ENCODE data around the gene LMF1.
A peak's percentile ranks its signal among the peaks of the same experiment; 100 is the strongest.

LMF1 gene

DNA sequence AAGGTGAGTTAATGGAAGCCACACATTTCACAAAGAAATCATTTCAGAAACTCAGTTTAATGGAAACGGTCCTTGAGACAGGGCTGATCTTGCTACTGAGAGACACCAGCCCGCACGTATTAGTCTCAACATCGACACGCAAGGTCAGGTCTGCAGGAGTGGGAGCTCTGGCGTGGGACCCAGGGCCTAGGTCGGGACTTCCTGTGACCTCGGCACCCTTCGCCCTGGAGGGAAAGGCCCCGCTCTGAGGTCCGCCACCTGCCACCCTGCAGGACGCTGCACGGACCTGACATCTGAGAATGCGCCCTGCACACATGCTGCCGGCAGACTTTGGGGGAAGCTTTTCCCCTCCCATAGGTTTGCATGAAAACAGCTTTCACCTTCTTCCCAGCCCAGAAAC lies 59.7 kb downstream of the LMF1 start:
- no peak for DNase-seq

DNA sequence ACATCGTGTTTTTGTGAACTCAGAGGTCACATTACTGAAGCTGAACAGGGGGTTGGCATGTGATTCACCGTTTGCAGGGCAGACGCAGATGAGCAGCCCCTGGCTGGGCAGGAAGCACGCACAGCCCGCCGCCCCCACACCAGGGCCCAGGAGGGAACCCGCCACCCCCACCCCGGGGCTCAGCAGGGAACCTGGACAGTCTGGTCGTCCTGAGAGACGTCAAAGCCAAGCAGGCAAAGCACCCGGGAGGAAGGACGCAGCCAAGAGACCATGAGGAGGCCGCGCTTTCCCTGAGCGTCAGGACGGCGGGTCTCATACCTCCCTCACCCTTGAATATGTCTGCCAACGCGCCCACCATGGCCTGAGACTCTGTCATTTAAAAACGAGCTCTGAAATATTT lies 60.6 kb downstream of the LMF1 start:
- no peak for DNase-seq

DNA sequence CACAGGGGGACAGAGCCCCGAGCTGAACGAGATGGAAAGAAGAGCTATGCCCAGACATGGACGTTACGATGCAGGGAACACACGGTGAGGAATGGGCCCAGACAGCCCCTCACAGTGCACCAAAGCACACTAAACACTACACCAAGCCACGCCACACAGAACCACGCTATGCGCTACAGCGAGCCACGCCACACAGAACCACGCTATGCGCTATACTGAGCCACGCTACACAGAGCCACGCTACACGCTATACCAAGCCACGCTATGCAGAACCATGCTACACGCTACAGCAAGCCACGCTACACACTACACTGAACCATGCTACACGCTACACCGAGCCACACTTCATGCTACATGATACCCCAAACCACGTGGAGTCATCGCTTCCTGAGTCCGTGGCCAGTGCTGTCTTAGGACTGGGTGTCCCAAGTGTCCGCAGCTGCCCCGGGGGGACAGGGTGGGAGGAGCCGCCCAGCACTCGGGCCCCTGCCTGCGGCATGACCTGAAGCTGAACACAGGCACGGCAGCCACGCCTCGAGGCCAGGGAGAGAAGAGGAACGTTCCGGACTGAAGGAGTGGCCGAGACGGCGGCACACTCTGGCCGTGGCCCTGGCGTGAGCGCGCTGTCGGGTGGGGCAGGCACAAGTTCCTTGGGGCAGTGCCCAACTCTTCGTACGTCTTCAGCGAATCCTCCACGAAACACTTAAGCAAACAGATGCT lies 61.3 kb downstream of the LMF1 start:
- no peak for DNase-seq

DNA sequence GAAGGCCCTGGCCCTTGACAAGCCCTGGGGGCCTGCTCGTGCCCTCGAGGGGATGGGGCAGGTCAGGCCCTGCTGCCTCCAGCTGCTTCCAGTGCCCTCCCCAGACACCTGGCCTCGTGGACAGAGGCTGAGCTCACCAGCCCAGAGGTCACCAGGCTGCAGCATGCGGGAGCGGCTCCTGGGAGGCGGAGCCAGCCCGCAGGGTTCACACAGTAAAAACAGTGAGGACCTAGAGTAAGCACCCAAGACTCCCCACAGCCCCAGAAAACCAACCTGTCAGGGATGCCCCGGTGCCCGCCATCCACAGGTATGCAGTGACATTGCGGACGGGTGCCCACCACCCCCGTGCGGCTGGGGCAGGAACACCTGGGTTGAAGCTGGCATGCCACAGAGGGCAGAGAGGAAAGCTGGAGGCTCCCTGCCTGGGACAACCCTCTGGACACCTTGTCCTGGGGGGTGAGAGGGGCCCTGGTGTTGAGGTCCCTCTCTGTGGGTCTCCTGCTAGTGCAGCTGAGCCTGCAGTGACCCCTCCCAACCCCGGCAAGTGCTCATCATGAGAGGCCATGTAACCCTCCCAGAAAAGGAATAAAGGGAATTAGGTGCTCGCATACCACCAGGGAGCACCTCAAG lies 62.1 kb downstream of the LMF1 start:
- peak in 2 of 3 experiments; percentile 38 to 63 for DNase-seq

DNA sequence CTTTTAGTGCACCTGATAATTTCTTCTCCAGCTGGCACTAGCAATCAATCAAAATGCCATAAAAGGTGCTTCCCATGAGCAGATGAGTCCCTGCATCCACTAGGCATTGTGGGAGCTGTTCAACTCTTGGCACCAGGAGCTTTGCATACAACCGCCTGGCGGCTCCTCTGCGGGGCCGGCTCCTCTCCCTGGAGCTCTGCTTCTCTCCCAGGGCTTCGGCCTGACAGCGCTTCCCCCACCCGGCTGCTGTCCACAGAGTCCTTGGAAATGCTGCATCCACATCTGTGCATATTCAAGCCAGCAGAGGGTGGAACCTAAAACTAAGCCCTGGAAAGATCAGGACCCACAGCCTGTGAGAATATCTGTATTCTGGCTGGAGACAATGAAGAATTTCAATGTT lies 62.9 kb downstream of the LMF1 start:
- peak in 2 of 3 experiments; percentile 90 to 99 for DNase-seq

DNA sequence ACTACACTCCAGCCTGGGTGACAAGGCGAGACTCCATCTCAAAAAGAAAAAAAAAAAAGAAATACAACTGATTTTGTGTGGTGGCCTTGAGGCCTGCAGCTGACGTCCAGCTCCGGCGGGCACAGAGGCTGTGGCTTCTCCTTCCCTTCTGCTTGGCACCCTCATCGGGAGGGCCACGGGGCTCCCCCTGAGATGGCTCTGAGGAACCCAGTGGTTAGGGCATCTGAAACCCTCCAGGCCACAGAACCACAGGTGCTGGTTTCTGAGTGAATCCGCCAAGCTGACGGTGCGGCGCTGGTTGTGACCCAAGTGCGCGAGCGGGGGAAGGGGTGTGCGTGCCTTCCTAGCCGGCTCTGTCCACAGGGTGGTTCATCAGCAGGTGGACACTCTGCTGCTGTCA lies 63.4 kb downstream of the LMF1 start:
- no peak for DNase-seq

DNA sequence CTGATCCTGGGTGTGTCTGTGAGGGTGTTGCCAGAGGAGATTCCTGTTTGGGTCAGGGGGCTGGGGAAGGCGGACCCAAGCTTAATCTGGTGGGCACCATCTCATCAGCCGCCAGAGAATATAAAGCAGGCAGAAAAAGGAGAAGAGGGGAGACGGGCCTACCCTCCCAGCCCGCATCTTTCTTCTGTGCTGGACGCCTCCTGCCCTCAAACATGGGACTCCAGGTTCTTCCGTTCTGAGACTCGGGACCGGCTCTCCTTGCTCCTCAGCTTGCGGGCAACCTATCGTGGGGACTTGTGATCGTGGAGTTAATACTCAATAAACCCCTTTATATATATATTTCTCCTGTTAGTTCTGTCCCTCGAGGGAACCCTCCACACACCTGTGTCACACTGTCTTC lies 64.5 kb downstream of the LMF1 start:
- no peak for DNase-seq

DNA sequence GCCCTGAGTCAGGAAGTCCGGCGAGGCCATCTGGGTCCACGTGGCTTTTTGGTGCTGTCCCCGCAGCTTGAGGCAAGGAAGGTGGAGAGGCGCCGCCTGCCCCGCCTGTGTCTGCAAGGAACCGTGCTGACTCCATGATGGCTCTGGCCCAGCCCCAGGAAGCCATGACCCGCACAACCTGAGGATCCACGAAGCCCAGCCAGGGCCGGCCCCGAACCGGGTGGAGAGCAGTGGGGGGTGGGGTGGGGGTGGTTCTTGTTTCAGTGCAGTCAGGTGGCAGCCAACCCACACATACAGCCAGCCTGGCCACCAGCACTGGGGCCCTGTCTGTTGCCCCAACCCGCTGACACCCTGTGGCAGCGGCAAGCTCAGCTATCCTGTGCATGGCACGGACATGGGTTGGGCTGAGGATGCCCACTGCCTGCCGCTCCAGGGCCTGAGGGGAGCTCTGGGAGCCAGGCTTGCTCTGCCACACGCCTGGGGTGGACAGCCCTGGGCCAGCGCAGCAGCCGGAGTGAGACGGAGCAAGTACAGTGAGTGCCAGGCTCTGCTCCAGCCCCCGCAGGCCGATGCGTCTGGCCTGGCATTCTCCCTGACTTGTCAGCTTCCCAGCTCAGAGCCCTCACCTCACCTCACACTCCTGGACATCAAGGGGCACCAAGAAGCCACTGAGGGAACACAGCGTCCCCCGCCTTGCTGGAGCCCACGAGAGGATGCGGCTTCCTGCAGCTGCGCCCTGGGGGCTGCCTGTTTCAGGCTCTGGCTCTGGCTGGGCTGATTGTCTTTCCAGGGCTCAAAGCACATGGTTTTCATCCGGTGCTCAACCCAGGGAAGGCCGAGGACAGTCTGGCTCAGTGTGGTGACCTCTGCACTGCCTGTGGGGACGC lies 68.8 kb downstream of the LMF1 start:
- DNase-seq = no peak

DNA sequence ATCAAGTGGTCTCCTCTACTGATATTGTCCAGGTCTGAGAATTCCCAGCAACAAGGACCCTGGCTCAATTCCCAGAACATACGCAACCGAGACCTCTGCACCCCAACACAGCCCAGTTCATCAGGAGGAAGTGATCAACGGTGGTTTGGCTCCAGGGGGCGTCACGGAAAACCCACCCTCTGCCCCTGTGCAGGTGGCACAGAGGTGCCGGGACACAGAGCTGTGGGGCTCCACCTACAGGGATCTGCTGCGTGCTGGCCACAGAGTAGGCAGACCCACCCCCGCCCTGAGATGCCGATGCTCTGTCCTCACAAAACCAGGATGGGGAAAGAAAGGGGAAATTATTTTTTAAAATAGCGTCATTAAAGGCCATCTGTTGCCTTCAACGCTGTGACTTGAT lies 69.6 kb downstream of the LMF1 start:
- no peak for DNase-seq

DNA sequence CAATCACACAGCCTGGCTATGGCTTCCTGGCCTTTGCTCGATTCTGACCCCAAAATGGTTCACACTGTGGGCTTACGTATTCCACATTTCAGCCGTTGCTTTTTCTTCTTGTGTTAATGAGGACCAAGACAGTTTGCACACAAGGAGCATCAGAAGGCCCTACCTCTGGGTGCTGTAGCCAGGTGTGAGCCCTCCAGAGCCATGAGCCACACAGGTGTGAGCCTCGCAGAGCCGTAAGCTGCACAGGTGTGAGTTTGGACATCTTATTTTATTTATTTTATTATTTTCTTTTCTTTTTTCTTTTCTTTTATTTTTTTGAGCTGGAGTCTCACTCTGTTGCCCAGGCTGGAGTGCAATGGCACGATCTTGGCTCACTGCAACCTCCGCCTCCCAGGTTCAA lies 70.6 kb downstream of the LMF1 start:
- no peak for DNase-seq

DNA sequence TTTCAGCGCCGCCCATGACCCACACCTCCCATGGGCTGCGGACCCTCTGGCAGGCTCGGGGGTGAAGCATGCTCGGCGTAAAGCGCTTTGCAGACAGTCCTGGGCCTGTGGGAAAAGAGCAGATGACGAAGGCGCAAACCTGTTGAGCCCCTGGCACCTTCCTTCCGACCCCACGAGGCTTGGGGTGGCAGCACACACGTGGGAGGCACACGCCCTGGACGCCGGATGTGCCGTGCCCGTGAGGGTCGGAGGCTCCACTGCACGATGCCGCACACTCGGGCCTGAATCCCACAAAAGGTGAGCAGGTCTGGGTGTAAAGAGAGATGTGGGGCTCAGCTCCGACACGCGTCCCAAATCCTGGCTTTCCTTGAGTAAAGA lies 71.1 kb downstream of the LMF1 start:
- no peak for DNase-seq

DNA sequence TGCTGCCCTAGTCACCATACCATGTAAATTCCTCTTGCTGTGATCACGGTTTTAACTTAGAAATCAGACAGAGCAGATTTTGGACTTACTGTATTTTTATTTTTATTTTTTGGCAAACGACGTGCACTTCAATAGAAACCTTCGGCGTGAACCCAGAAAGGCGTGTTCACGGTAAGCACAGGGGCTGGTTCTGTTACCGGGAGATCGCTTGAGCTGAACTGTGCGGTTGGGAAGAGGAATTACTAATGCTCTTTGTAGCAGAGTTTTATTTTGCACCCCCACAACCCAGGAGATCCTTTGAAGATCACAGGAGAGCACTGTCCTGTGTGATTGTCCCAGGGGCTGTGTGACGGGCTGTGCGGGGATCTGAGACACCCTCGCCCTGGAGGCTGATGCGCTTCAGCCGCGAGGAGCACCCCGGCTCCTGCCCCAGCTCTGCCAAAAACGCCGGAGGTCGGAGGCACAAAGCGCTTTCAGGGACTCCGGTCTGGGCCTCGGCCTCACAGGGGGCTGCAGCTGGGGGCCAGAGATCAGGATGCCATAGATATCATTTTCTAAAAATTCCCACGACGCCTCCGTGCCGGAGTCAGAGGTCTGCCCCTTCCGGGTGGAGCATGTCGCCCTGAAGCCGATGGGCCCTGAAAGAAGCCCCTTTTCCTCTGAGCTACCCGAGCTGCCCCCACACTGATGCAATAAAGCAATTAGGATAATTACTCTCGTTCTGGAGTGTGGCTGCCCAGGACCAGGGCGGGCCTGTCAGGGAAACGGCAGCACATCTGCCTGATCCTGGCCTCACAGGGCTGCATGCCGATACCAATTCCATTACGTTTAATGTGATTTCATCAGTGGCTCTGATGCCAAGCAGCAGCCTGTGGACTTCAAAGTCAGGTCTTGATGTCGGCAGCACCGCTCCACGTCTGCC lies 71.8 kb downstream of the LMF1 start:
- DNase-seq = no peak

DNA sequence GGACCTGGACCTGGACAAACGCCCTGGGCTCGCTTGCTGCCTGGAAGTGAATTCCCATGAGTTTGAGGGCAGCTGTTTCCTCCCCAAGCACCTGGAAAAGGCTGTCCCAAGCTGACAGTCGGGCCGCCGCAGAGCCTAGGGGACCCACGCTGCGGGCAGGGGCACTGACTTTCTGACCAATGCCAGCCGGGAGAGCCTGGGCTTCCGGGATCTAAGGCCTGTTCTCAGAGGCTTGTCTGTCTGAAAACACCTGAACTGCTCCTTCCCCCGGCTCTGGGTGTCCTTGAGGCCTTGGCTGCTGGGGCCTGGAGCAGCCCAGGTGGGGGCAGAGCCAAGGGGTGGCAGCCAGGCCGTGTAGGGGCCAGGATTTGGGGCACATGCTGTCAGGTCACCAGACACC lies 72.6 kb downstream of the LMF1 start:
- no peak for DNase-seq

DNA sequence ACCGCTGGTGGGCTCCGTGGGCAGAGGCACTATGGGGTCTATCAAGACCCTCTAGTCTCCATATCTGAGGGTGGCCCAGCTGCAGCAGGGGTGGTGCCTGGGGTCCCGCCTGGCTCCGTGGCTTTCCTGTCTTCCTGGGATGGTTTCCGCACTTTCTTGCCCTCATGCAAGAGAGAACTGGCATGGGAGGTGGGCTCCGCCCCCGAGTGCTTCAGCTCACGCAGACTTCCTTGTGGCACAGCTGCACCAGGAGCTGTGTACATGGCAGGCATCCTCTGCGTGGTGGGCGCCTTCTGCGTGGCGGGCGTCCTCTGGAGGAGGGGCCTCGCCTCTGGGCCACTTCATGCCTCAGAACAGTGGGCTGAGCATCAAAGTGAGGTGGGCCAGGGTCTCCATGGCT lies 73.1 kb downstream of the LMF1 start:
- no peak for DNase-seq

DNA sequence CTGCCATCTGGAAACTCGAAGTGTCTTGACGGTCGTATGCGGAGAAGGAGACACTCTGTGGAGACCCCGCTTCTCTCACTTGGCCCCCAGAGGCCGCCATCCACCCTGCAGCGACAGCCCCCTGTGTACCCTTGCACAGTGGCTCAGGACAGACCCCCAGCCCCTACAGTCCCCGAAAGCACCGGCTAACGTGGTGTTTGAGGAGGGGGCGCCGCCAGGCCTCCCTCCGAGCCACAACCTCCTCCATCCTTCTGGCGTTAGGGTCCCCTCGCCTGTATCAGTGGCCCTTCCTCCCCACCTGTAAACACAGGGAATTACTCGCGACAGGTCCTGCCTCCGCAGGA lies 73.6 kb downstream of the LMF1 start:
- DNase-seq = no peak

DNA sequence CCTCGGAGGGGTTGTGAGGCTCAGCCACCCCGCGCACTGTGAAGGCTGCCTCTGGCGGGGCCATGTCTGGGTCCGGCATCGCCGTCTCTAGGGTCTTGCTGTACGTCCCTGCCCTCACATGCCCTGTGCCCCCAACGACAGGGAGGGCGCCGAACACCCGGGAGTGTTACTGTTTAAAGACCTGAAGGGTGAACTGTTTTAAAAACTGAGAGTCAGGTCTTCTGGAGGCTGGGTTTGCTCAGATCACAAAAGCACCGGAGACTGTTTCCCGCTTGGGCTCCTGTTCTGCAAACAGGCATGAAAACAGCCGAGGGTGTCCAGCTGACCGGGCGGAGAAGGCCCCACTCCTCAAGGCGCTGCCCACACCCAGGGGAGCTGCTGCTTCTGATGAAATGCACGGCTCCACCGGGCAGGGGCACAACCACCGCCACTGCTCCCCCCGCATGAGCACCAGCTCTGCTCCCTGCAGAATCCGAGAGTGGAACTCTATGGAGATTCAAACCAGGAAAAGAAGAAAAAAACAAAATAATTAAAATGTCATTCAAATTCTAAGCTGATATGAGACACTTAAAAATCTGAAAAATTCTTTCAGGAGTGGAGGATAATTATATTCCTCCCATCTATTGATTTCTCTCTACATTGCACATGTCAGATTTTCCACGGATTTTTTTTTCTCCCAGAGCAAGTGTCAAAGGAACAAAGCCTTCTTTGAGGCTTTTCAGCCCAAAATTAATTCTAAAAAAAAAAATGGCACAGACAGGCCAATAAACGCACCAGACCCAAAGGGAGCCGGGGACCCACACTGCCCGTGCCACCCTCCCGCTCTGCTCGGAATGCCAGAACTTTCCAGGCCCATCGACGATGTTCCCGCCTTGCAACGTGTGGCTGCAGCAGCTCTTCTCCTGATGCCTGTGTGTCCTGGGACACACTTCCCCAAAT lies 74.3 kb downstream of the LMF1 start:
- DNase-seq = no peak

DNA sequence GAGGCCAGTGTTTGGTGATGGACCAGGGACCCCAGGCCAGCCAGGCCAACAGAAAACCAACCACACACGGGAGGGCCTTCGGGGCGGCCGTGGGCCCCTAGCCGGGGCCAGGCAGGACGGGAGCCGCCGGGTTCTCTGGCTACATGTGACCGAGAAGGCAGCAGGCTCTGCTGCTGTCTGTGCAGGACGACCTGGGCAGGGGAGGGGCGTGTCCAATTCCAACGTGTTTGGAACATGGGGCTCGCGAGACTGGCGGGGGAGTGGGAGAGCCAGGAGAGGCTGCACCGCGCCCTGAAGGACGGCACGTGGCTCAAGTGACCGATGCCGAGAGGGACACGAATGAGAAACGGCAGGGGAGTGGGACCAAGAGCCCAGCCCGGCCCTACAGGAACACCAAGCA lies 75.4 kb downstream of the LMF1 start:
- DNase-seq = no peak

DNA sequence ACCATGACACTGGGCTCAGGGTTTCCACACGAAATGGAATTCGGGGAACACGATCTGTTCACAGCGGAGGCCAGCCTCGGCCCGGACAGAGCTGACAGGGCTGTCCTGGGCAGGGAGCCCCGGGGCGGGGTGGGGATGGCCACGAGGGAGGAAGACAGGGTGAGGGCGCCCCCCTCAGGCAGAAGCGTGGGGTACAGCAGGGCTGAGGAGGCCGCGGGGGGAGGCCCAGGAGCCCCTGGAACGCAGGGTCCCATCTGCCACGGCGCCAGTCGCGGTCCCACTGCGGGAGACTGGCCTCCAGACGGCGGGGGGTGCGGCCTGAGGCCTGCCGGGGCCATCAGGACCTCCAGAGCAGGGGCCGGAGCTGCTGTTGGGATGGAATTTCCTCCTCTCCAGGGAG lies 75.9 kb downstream of the LMF1 start:
- no peak for DNase-seq

DNA sequence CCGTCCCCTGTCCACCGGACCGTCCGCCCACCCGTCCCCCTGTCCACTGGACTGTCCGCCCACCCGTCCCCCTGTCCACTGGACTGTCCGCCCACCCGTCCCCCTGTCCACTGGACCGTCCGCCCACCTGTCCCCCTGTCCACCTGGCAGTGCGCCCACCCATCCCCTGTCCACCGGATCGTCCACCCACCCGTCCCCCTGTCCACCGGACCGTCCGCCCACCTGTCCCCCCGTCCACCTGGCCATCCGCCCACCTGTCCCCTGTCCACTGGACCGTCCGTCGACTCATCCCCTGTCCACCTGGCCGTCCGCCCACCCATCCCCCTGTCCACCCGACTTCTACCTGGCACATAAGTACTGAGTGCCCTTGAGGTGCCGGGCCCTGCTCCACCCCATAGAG lies 76.6 kb downstream of the LMF1 start:
- DNase-seq = no peak

DNA sequence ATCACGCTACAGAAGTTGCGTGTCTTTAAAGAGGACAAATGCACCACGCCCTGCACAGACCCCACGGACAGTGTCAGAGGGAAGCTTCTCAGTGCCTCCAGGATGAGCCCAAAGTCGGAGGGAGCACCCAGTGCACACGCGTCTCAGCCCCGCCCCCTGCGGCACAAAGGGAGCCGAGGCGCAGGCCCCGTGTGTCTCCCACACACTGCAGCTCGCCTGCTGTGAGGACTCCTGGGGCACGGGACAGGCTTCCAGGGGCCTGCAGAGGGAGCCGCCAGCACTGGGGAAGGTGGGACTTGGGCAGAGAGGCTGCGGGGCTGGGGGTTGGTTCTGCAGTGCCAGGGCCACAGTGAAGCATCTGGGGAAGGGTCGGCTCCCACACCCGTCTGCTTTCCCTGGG lies 77.4 kb downstream of the LMF1 start:
- no peak for DNase-seq

DNA sequence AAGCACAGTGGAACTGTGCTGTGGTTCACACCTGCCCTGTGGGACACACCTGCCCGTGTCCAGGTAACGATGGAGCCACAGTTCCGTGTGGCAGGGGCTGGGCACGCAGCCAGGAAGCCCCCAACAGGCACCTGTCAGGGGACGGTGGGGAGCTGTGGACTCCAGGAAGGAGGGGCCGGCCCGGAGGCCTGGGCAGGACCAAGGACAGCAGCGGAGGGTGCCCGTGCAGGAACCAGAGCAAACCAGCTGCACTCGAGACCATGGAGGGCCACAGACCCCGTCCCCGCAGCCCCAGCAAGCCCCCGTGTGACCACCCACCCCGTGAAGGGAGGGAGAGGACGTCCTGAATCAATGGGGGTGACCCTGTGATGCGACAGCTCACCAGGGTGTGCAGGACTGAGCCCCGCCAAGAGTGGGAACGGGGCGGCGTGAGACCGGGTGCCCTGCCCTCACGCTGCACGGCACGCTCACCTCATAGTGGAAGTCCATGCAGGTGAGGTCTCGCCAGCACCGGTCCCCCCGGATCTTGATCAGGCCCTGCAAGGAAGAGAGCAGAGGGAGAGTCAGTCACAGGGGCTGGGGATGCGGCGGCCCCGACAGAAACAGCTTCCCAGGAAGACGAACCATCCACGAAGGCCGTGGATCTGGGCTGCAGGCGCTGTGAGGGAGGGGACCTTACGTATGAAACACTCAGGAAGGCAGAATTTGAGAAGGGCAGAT lies 78.1 kb downstream of the LMF1 start:
- DNase-seq = no peak
